GM12891 (cell line): Measurements from ENCODE around the gene MYLK.

Experiments
- POLR2A ChIP-seq: IDR thresholded peaks from 2 replicates; pipeline ENCODE4 v1.6.1; 2011; ENCODE audit warnings: low read depth, low read length, control low read depth
- POLR2AphosphoS5 ChIP-seq: IDR thresholded peaks from 2 replicates; pipeline ENCODE4 v1.6.1; 2011; ENCODE audit warnings: low read depth, low read length, control low read depth
- POU2F2 ChIP-seq: IDR thresholded peaks from 2 replicates; pipeline ENCODE4 v1.6.1; 2011; ENCODE audit warnings: low read depth, mild to moderate bottlenecking, control low read depth, low read length, moderate library complexity
- SPI1 ChIP-seq: IDR thresholded peaks from 2 replicates; pipeline ENCODE4 v1.6.1; 2011; ENCODE audit warnings: low read depth, low read length, control low read depth
- TAF1 ChIP-seq: IDR thresholded peaks from 2 replicates; pipeline ENCODE4 v1.6.1; 2011; ENCODE audit warnings: low read depth, low read length, control low read depth

DNA sequence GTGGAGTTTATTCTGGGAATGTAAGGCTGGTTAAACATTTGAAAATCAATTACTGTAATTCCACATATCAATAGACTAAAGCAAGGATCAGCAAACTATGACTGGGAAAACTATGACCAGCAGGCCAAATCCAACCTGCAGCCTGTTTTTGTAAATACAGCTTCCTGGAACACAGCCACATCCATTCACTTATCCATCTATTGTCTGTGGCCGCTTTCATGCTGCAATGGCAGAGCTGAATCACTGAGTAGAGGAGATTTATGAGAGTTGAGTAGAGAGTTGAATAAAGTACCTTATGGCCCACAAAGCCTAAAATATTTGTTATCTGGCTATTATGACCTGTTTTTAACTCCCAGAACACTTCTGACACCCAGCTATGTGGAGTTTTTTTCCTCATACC, 12.2 kb downstream of the MYLK start:
- TF ChIP-seq POLR2AphosphoS5 = no peak
- TF ChIP-seq POU2F2 = no peak
- no peak for TF ChIP-seq POLR2A
- no peak for TF ChIP-seq SPI1
- TF ChIP-seq TAF1 = no peak
